GM12891 (cell line): ENCODE results near the gene LHFPL4.

ENCODE experiments used
- POLR2A ChIP-seq: IDR thresholded peaks from 2 replicates; pipeline ENCODE4 v1.6.1; 2011; ENCODE audit warnings: low read depth, low read length, control low read depth
- POLR2AphosphoS5 ChIP-seq: IDR thresholded peaks from 2 replicates; pipeline ENCODE4 v1.6.1; 2011; ENCODE audit warnings: low read depth, low read length, control low read depth
- POU2F2 ChIP-seq: IDR thresholded peaks from 2 replicates; pipeline ENCODE4 v1.6.1; 2011; ENCODE audit warnings: low read depth, mild to moderate bottlenecking, control low read depth, low read length, moderate library complexity
- SPI1 ChIP-seq: IDR thresholded peaks from 2 replicates; pipeline ENCODE4 v1.6.1; 2011; ENCODE audit warnings: low read depth, low read length, control low read depth
- TAF1 ChIP-seq: IDR thresholded peaks from 2 replicates; pipeline ENCODE4 v1.6.1; 2011; ENCODE audit warnings: low read depth, low read length, control low read depth

DNA sequence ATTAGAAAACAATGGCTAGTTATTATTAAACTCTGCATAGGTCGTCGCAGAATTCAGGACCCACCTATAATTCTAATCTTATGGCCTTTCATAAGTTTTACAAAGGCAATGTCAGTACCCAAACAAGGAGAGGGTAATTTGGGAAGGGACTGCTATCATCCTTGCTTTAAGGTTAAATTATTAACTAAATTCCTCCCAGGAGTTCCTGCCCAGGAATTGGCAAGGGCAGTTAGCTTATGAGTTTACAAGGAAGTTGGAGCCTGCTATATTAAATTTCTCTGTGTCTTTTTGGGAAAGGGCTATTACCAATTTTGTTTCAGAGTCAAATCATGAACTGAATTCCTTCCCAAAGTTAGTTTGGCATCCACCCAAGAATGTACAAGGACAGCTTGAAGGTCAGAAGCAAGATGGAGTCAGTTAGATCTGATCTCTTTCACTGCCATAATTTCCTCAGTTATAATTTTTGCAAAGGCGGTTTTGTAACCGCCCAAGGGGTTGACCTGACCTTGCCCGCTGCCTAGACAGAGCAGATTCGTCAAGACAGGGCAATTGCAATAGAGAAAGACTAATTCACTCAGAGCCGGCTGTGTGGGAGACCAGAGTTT lies 45.3 kb upstream of the LHFPL4 start:
- TF ChIP-seq POLR2A = no peak
- TF ChIP-seq POLR2AphosphoS5 = no peak
- no peak for TF ChIP-seq SPI1
- no peak for TF ChIP-seq TAF1
- TF ChIP-seq POU2F2 = no peak
